Measurements from ENCODE around the gene FCGR3B. TPM values are rescaled to one million over a fixed set of nuclear protein-coding genes. Genes with fewer than 3 reads are reported as not detected.
"Not testable (repeated sequence)": the region's sequence is repeated elsewhere in the genome, so short reads cannot be mapped to it uniquely, and the experiment has no call there.

Gene FCGR3B
- total RNA-seq, 6 experiments from 2014 or later, result not detected

DNA sequence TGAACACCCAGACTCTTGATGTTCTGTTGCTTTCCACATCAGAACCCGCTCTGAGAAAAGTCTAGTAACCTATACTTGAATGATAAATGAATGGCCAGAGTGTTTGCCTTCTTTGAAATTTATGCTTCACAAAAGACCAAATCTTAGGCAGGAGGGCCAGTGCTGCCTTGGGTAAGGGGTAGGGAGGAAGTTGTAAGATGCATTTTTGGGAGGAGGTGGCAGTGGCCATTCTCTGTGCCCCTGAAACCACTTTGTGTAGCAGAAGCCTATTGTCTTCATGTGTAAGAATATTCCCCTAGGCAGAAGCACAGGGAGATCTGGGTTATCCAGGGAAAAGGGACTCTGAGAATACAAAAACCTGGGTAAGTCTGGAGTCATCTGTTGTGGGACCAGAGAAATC, 32.6 kb upstream of the FCGR3B start:
- H3K27me3 Mint-ChIP-seq (ENCODE audit: insufficient read depth); H3K36me3 Mint-ChIP-seq (ENCODE audit: low read depth); H3K4me3 Mint-ChIP-seq; H3K4me1 Mint-ChIP-seq (ENCODE audit: low read depth); DNase-seq; H3K9me3 Mint-ChIP-seq; H3K27ac Mint-ChIP-seq: not testable (repeated sequence)

- not testable (repeated sequence) for H3K36me3 Mint-ChIP-seq (ENCODE audit: low read depth)
Observed at GRCh38 chr1:161662684-161663339, 31.8 kb upstream of the FCGR3B start, which contains the start of gene FCGR2B. Gene FCGR2B, plus strand, starts transcription at chr1:161663143. Its CDS starts 99 bp downstream, at chr1:161663242.

DNA sequence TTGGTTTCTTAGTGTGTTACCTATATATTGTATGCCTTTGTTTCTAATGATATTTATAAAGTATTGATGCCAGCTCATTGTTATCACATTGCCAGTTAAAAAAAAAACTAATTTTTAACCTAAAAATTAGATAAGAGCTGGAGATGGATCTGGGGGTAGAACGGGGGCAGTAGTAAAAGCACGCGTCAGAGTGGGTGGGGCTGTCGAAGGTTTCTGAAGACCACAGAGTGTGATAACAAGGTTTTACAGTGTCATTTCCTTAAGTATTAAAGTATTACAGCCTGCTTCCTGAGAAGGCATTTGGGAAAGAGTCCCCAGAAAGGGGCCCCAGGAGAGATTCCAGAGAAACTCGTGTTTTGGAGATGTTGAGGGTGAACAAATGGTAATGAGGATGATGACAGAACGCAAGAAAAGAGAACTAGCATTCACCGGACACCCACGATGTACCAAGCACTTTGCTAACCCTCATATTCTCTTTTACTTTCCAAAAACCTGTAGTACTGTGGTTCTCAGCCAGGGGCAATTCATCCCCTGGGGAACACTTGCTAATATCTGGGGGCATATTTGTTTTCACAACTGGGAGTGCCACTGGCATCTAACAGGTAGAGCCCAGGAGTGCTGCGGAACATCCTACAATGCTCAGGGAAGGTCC, 30.8 kb upstream of the FCGR3B start:
- H3K36me3 Mint-ChIP-seq (ENCODE audit: low read depth); H3K4me3 Mint-ChIP-seq; H3K27me3 Mint-ChIP-seq (ENCODE audit: insufficient read depth); H3K9me3 Mint-ChIP-seq; DNase-seq; H3K4me1 Mint-ChIP-seq (ENCODE audit: low read depth); H3K27ac Mint-ChIP-seq: not testable (repeated sequence)

More at GRCh38 chr1:161662684-161663339, 31.8 kb upstream of the FCGR3B start, which contains the start of gene FCGR2B:
- H3K27me3 Mint-ChIP-seq (ENCODE audit: insufficient read depth); H3K9me3 Mint-ChIP-seq; DNase-seq; H3K27ac Mint-ChIP-seq; H3K4me1 Mint-ChIP-seq (ENCODE audit: low read depth); H3K4me3 Mint-ChIP-seq: not testable (repeated sequence)

GRCh38 chr1:161658524-161658923, 27.5 kb upstream of the FCGR3B start:
- H3K4me3 Mint-ChIP-seq; H3K4me1 Mint-ChIP-seq (ENCODE audit: low read depth); DNase-seq; H3K27me3 Mint-ChIP-seq (ENCODE audit: insufficient read depth); H3K9me3 Mint-ChIP-seq; H3K36me3 Mint-ChIP-seq (ENCODE audit: low read depth); H3K27ac Mint-ChIP-seq: not testable (repeated sequence)

DNA sequence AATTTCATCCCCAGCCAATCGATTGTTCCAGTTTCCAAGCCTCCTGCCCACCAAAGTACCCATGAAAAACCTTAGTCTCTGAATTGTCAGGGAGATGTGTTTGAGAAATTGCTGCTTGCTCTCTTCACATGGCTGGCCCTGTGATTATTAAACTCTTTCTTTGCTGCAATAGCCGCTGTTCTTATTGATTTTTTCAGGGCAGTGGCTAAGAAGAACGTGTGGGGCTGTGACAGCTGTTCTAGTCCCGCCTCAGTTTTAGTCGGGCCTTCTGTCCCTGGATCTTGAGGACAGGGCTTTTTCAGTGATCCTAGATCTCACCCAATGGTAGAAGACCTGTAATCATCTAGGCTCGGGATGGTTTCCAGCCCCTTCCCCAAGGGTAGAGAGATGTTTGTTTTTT, 23.0 kb upstream of the FCGR3B start:
- H3K27ac Mint-ChIP-seq; H3K36me3 Mint-ChIP-seq (ENCODE audit: low read depth); H3K4me3 Mint-ChIP-seq; H3K4me1 Mint-ChIP-seq (ENCODE audit: low read depth); DNase-seq; H3K27me3 Mint-ChIP-seq (ENCODE audit: insufficient read depth); H3K9me3 Mint-ChIP-seq: not testable (repeated sequence)

- not testable (repeated sequence) for H3K36me3 Mint-ChIP-seq (ENCODE audit: low read depth); DNase-seq; H3K27me3 Mint-ChIP-seq (ENCODE audit: insufficient read depth); H3K4me1 Mint-ChIP-seq (ENCODE audit: low read depth); H3K27ac Mint-ChIP-seq; H3K9me3 Mint-ChIP-seq; H3K4me3 Mint-ChIP-seq
Observed at GRCh38 chr1:161653541-161653940, 22.6 kb upstream of the FCGR3B start.

GRCh38 chr1:161647507-161648360, 16.8 kb upstream of the FCGR3B start:
- not testable (repeated sequence) for H3K27ac Mint-ChIP-seq; H3K9me3 Mint-ChIP-seq; H3K27me3 Mint-ChIP-seq (ENCODE audit: insufficient read depth); H3K36me3 Mint-ChIP-seq (ENCODE audit: low read depth); H3K4me1 Mint-ChIP-seq (ENCODE audit: low read depth); H3K4me3 Mint-ChIP-seq
- TF ChIP-seq CTCF (IDR thresholded peaks at IDR 0.05), result peak; percentile 81
- DNase-seq, result peak; percentile 46

GRCh38 chr1:161644855-161645254, 13.9 kb upstream of the FCGR3B start:
- H3K4me1 Mint-ChIP-seq (ENCODE audit: low read depth); DNase-seq; H3K27me3 Mint-ChIP-seq (ENCODE audit: insufficient read depth); H3K36me3 Mint-ChIP-seq (ENCODE audit: low read depth); H3K4me3 Mint-ChIP-seq; H3K27ac Mint-ChIP-seq; H3K9me3 Mint-ChIP-seq: not testable (repeated sequence)

DNA sequence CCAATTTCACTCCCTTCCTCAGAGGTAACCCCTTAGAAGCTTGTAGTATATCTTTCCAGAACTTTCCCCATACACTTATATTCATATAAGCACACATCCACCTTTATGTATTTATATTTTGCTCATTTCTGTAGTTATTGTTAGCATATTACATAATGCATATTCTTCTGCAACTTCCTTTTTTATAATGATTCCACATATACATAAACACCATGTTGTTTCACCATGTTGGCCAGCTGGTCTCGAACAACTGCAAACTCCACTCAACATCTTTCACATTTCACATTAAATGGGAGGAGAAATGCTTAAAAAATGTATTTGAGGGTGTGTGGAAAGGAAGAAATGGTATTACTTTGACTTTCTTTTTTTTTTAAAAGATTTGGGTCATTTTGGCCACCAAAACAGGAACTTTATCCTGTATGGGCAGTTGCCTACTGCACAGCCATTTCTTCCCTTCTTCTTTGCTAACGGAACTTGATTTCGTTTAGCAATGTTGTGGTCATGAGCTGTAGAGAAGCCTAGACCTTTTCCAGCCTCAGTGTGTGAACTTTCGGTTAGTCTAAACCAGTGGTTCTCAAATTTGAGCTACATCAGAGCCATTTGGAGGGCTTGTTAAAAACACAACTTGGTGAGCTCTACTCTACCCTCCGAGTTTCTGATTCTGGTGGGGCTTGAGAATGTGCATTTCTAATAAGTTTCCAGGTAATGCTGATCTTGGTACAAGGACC, 12.7 kb upstream of the FCGR3B start:
- not testable (repeated sequence) for H3K27me3 Mint-ChIP-seq (ENCODE audit: insufficient read depth); H3K27ac Mint-ChIP-seq; H3K4me1 Mint-ChIP-seq (ENCODE audit: low read depth); DNase-seq; H3K4me3 Mint-ChIP-seq; H3K9me3 Mint-ChIP-seq; H3K36me3 Mint-ChIP-seq (ENCODE audit: low read depth)

All from HFFc6 (cell line).